OCI-LY3 (cell line): ENCODE data around the gene DYNLL2.

Experiments
- H2AFZ ChIP-seq: fragments of 200-600, 300-600 bp; shearing (Covaris generic); 2 replicates; pipeline ENCODE4 v1.6.0; 2014; ENCODE audit warnings: antibody characterized with exemption, low read depth, low read length
- H3K27ac ChIP-seq: fragments of 200-600, 300-600 bp; sonication (generic); 2 replicates; pipeline ENCODE4 v1.5.1; 2014; ENCODE audit warnings: mild to moderate bottlenecking, low read length, moderate library complexity, mixed read lengths
- H3K27me3 ChIP-seq: fragments of 200-600, 300-600 bp; sonication (generic); 2 replicates; pipeline ENCODE4 v1.6.1; 2014; ENCODE audit warnings: low read depth, low read length, mixed read lengths
- H3K36me3 ChIP-seq: fragments of 200-600, 300-600 bp; sonication (generic); replicated peaks from 2 replicates; pipeline ENCODE3; 2014; ENCODE audit warnings: low read depth, low read length, mixed read lengths
- H3K4me1 ChIP-seq: fragments of 300-600, 200-600 bp; sonication (generic); 2 replicates; pipeline ENCODE4 v1.6.1; 2014; ENCODE audit warnings: low read length, mixed read lengths
- H3K4me2 ChIP-seq: fragments of 200-600, 300-600 bp; sonication (generic); 2 replicates; pipeline ENCODE4 v1.6.1; 2014; ENCODE audit warnings: low read length, mixed read lengths
- H3K4me3 ChIP-seq: fragments of 300-600, 200-600 bp; sonication (generic); 2 replicates; pipeline ENCODE4 v1.5.1; 2014; ENCODE audit warnings: antibody characterized with exemption, mild to moderate bottlenecking, low read length, moderate library complexity
- H3K79me2 ChIP-seq: fragments of 300-600, 200-600 bp; shearing (Covaris generic); 2 replicates; pipeline ENCODE4 v1.6.1; 2014; ENCODE audit warnings: mild to moderate bottlenecking, low read length, mixed read lengths
- H3K9ac ChIP-seq: fragments of 300-600, 200-600 bp; shearing (Covaris generic); 2 replicates; pipeline ENCODE4 v1.6.0; 2014; ENCODE audit warnings: mild to moderate bottlenecking, low read length, moderate library complexity
- H3K9me3 ChIP-seq: fragments of 200-600, 300-600 bp; shearing (Covaris generic); 2 replicates; pipeline ENCODE4 v1.6.1; 2014; ENCODE audit warnings: low read length, mixed read lengths; ENCODE audit not compliant: insufficient read depth
- H4K20me1 ChIP-seq: fragments of 200-600, 300-600 bp; sonication (generic); 2 replicates; pipeline ENCODE4 v1.6.1; 2016; ENCODE audit warnings: low read length, mixed read lengths; ENCODE audit not compliant: insufficient read depth
- EZH2phosphoT487 ChIP-seq: fragments of 200-600 bp; shearing (Covaris generic); IDR thresholded peaks from 2 replicates; pipeline ENCODE4 v1.6.1; 2018; ENCODE audit warnings: antibody characterized with exemption, mixed run types, low read depth
- TF ChIP-seq, protein P1 (sequence below): fragments of 200-600, 300-600 bp; sonication (generic); IDR thresholded peaks from 2 replicates; pipeline ENCODE4 v1.5.1; 2014; ENCODE audit warnings: antibody characterized with exemption, low read length, low read depth

Gene DYNLL2

DNA sequence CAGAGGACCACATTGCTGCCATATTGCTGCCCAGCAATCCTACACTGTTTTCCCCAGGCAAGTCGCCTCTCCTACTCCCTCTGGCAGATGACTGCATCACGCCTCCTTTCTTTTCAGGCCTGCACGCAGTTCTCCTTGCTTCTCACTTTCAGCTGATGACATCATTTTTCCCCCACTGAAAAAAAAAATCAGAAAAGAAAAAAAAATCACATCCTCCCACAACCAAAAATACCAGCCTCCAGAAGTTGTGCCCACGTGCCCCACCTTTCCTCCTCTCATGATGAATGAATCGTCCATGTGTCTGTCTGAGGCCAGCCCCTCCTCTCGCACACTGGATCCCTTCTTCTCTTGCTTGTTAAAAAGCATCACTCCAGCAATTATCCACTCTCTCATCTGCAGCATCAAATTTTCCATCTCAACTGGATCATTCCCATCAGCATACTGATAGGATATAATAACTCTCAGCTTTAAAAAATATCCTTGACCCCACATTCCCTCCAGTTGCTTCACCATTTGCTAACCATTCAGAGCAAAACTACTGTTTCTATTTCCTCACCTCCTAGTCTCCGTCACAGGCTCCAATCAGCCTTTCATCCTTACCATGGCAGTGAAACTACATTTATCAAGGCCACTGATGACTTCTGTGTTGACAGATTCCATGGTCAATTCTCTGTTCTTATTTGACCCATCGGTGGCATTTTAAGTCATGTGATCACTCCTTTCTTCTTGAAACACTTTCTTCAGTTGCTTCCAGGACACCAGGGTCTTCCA lies 30.1 kb upstream of the DYNLL2 start:
- Histone ChIP-seq H3K9ac (no peak overlapping the region), H3K4me1 (no peaks in the 10 kb centered on the region), H3K36me3 (no peaks in the 10 kb centered on the region), H3K79me2 (no peaks in the 10 kb centered on the region), H2AFZ (no peak overlapping the region), H3K9me3 (no peaks in the 10 kb centered on the region), H3K4me2 (no peak overlapping the region), H4K20me1 (no peaks in the 10 kb centered on the region), H3K4me3 (no peak overlapping the region), H3K27me3 (peaks cover 10% of the 10 kb centered on the region), H3K27ac (no peak overlapping the region)
- TF ChIP-seq EZH2phosphoT487 = no peak
- TF ChIP-seq, protein P1, sequence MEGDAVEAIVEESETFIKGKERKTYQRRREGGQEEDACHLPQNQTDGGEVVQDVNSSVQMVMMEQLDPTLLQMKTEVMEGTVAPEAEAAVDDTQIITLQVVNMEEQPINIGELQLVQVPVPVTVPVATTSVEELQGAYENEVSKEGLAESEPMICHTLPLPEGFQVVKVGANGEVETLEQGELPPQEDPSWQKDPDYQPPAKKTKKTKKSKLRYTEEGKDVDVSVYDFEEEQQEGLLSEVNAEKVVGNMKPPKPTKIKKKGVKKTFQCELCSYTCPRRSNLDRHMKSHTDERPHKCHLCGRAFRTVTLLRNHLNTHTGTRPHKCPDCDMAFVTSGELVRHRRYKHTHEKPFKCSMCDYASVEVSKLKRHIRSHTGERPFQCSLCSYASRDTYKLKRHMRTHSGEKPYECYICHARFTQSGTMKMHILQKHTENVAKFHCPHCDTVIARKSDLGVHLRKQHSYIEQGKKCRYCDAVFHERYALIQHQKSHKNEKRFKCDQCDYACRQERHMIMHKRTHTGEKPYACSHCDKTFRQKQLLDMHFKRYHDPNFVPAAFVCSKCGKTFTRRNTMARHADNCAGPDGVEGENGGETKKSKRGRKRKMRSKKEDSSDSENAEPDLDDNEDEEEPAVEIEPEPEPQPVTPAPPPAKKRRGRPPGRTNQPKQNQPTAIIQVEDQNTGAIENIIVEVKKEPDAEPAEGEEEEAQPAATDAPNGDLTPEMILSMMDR = no peak

DNA sequence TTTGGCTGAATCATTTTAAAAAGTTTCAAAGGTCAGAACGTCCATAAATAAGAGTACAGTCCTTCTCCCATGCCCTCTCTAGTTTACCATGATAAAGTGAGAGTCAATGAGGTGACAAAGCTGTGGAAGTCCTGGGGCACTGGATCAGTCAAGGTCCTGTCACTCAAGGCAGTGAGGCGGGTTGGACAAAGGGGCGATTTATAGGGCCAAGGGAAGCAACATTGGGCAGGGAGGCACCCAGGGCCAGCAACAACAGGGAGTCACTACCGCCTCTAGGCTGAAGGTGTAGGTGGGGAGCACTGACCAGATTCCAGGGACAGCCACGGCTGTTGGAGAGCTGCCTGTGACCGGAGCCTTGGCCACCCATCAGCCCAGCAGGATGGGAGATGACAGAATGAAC lies 28.6 kb upstream of the DYNLL2 start:
- Histone ChIP-seq H3K27ac (no peak overlapping the region), H3K9ac (no peak overlapping the region), H2AFZ (no peak overlapping the region), H4K20me1 (no peaks in the 10 kb centered on the region), H3K36me3 (no peaks in the 10 kb centered on the region), H3K79me2 (no peaks in the 10 kb centered on the region), H3K4me2 (no peak overlapping the region), H3K27me3 (peaks cover 13% of the 10 kb centered on the region), H3K4me3 (no peak overlapping the region), H3K9me3 (no peaks in the 10 kb centered on the region), H3K4me1 (no peaks in the 10 kb centered on the region)
- TF ChIP-seq, protein P1 = no peak
- no peak for TF ChIP-seq EZH2phosphoT487

DNA sequence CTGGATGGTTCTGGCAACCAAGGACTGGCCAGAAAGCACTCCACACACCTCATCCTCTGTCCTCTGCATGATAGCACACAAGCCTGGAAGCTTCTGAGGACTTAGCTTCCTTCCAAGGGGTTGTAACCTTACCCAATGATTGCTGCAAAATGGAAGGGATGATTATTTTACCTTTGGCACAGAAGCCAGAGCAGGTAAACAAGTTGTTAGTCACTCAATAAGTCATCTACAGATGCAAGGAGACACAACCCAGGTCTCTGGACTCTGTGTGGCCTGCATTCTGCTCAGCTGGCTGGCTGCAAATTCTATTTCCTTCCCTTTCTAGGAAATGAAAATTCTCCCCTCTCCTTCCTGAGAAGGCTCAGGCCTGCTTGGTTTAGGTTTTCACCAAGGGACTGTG lies 26.7 kb upstream of the DYNLL2 start:
- no peak overlapping the region for H2AFZ ChIP-seq
- no peaks in the 10 kb centered on the region for H3K9me3 ChIP-seq
- no peaks in the 10 kb centered on the region for H3K79me2 ChIP-seq
- no peak overlapping the region for H3K4me2 ChIP-seq
- no peak overlapping the region for H3K4me3 ChIP-seq
- no peak overlapping the region for H3K9ac ChIP-seq
- TF ChIP-seq, protein P1 = no peak
- H4K20me1 ChIP-seq = no peaks in the 10 kb centered on the region
- peaks cover 13% of the 10 kb centered on the region for H3K27me3 ChIP-seq
- no peaks in the 10 kb centered on the region for H3K36me3 ChIP-seq
- H3K27ac ChIP-seq = no peak overlapping the region
- H3K4me1 ChIP-seq = no peaks in the 10 kb centered on the region

DNA sequence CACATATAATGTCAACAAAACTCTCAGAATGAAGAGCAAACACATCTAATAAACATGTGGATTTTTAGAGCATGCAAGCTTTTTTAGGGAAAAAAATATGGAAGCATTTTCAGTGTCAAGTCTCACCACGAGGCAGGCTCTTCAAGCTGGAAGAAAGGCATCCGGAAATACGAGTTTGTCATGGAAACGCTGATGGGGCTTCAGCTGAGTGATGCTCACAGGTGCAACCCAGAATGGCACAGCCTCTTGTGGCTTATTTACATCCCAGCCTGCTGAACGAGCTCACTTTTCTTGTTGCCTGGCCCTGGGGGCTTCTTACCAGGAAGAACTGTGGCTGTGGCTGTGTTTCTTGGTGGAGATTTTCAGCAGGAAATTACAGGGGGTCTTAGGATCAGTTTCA lies 24.1 kb upstream of the DYNLL2 start:
- Histone ChIP-seq H3K4me1 (no peaks in the 10 kb centered on the region), H3K9me3 (no peaks in the 10 kb centered on the region), H3K27me3 (peaks cover 9% of the 10 kb centered on the region; the same call in 1 of the 2 replicates), H3K27ac (no peak overlapping the region), H4K20me1 (no peaks in the 10 kb centered on the region), H3K4me3 (no peak overlapping the region), H3K9ac (no peak overlapping the region), H3K79me2 (no peaks in the 10 kb centered on the region), H2AFZ (no peak overlapping the region), H3K4me2 (no peak overlapping the region), H3K36me3 (no peaks in the 10 kb centered on the region)
- TF ChIP-seq, protein P1 = no peak
- no peak for TF ChIP-seq EZH2phosphoT487
